Lower lobe of right lung (tissue), 2 donors: ENCODE measurements around the gene BST2. TPM values are rescaled to one million over a fixed set of nuclear protein-coding genes. Genes with fewer than 3 reads are reported as not detected.
A peak's percentile ranks its signal among the peaks of the same experiment; 100 is the strongest.
"Not testable (repeated sequence)": the region's sequence is repeated elsewhere in the genome, so short reads cannot be mapped to it uniquely, and the experiment has no call there.

Source experiments
- ATAC-seq, 2 donors: fragments of 200-7000 bp; cut with Tn5 transposase; one replicate each; pipeline ENCODE4 v1.9.1; 2020 to 2022; ENCODE audit warnings: mild to moderate bottlenecking in 2 of 2, moderate library complexity in 2 of 2
- DNase-seq: peaks from one replicate; pipeline ENCODE4 v3.0.0-alpha.2; 2020
- H3K27ac ChIP-seq: fragments of 200-600 bp; one replicate; pipeline ENCODE4 v1.8.0; 2022
- H3K27me3 ChIP-seq: fragments of 200-600 bp; one replicate; pipeline ENCODE4 v1.8.0; 2022; ENCODE audit warnings: low read depth
- H3K36me3 ChIP-seq: fragments of 200-600 bp; one replicate; pipeline ENCODE4 v1.8.0; 2022; ENCODE audit warnings: mild to moderate bottlenecking
- H3K4me1 ChIP-seq: fragments of 200-600 bp; one replicate; pipeline ENCODE4 v1.8.0; 2022
- H3K4me3 ChIP-seq: fragments of 200-600 bp; one replicate; pipeline ENCODE4 v1.8.0; 2022; ENCODE audit warnings: mild to moderate bottlenecking
- H3K9me3 ChIP-seq: fragments of 200-600 bp; one replicate; pipeline ENCODE4 v1.8.0; 2022
- intact Hi-C: fragments of 100-400 bp; cut with DNase I; formaldehyde crosslinking; loops from one replicate; pipeline ENCODE4 v1.11.0; 2022
- total RNA-seq: library from RNA; stranded (reverse); fragmentation: NEBNext Ultra II Directional; extraction: Animal tissue kit (Norgen Biotek cat#: 25700); gene quantifications from one replicate; pipeline ENCODE4 v1.2.1, GENCODE V29; 2021
- TF ChIP-seq, protein P1 (sequence below): fragments of 200-600 bp; IDR thresholded peaks from one replicate; pipeline ENCODE4 v1.8.0; 2022; ENCODE audit warnings: antibody characterized with exemption, mild to moderate bottlenecking
- donor health status: DM: no; HTN: yes; CAD: no; lungs with severe emphysema.

Gene BST2
- total RNA-seq, 1 donor from 2014 or later, result 165 TPM

DNA sequence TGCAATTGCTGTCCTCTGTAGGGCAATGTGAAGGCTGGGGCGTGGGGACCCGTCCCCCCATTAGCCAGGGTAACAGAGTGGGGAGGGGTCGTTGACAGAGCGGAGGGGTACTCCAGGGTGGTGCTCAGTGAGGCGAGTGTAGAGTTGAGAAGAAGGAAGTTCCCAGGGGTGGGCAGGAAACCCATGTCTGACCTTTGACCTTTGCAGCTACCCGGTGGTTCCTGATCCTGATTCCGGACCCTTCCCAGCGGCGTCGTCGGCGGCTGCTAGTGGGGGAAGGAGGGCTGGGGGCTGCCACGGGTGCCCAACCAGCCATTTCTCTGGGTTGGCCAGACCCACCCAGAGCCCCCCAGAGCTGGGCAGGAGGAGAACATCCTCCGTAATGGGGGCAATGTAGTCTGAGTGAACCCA, 26.2 kb downstream of the BST2 start:
- TF ChIP-seq, protein P1, sequence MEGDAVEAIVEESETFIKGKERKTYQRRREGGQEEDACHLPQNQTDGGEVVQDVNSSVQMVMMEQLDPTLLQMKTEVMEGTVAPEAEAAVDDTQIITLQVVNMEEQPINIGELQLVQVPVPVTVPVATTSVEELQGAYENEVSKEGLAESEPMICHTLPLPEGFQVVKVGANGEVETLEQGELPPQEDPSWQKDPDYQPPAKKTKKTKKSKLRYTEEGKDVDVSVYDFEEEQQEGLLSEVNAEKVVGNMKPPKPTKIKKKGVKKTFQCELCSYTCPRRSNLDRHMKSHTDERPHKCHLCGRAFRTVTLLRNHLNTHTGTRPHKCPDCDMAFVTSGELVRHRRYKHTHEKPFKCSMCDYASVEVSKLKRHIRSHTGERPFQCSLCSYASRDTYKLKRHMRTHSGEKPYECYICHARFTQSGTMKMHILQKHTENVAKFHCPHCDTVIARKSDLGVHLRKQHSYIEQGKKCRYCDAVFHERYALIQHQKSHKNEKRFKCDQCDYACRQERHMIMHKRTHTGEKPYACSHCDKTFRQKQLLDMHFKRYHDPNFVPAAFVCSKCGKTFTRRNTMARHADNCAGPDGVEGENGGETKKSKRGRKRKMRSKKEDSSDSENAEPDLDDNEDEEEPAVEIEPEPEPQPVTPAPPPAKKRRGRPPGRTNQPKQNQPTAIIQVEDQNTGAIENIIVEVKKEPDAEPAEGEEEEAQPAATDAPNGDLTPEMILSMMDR, result no peak
- Histone ChIP-seq H3K4me1 (peaks cover 31% of the 10 kb centered on the region), H3K27ac (no peak overlapping the region), H3K27me3 (peaks cover 3% of the 10 kb centered on the region), H3K9me3 (no peaks in the 10 kb centered on the region), H3K4me3 (no peak overlapping the region), H3K36me3 (no peaks in the 10 kb centered on the region)
- ATAC-seq (no peak), DNase-seq (no peak)
- intact Hi-C loops, result no loop called here

DNA sequence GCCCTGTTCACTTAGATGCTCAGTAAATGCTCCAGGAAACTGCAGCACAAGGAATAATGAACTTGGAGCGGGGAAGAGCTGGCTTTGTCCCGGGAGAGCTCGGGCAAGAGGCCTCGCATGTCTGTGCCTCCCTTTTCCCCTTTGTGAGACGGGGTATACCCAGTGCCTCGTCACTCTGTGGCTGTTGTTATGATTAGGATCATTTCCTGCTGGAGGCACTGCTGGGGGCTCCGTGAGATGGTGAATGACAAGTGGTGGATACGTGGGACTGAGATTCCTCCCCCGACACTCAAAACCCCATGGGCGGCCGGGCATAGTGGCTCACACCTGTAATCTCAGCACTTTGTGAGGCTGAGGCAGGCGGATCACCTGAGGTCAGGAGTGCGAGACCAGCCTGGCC, 27.2 kb downstream of the BST2 start:
- no peaks in the 10 kb centered on the region for H3K36me3 ChIP-seq
- intact Hi-C loops, result no loop called here
- no peak overlapping the region for H3K27ac ChIP-seq
- H3K9me3 ChIP-seq, result no peaks in the 10 kb centered on the region
- no peak for DNase-seq
- no peak overlapping the region for H3K4me3 ChIP-seq
- TF ChIP-seq, protein P1, result no peak
- H3K4me1 ChIP-seq, result peaks cover 31% of the 10 kb centered on the region
- peaks cover 3% of the 10 kb centered on the region for H3K27me3 ChIP-seq
- ATAC-seq, result no peak

DNA sequence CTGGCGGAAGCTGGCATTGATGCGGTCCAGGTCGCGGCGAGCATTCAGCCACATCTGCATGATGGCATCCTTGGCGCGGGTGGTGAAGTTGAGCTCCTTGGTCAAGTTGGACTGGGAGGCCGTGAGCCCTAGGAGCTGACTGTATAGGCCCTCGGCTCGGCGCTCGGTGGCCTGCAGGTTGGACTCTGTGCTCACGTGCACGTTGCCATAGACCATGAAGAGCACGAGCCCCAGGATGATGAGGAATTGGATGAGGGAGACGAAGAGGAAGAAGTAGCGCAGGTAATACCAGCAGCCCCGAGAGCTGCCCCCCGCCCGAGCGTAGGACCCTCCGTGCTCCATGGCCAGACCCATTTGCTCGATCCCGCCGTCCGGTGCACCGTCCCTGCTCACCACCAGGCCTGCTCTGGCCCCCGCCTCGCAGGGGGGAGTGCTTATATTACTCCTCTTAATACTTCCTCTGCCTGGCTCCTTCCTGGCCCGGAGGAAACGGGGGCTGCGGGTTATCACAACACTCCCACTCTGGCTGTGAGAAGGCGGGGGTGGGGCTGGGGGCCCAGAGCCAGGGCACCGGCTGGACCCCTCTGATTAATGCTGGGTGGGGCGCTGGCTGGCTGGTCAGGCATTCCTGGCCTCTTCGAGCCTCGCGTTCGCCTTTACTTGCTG, 28.4 kb downstream of the BST2 start, which contains the start of gene PLVAP:
Gene PLVAP, minus strand, starts transcription at position 408 of the 666 bp plus-strand sequence. Its CDS starts 54 bp downstream, at position 354.
- Histone ChIP-seq H3K27me3 (peaks cover 3% of the 10 kb centered on the region), H3K4me1 (peaks cover 19% of the 10 kb centered on the region), H3K27ac (no peak within 1 kb of the TSS), H3K9me3 (no peaks in the 10 kb centered on the region), H3K4me3 (peak within 1 kb of the TSS; percentile 34), H3K36me3 (no peaks in the 10 kb centered on the region)
- intact Hi-C loops, result no loop called here
- ATAC-seq (peak; percentile 60 to 63), DNase-seq (peak; percentile 50)
- TF ChIP-seq, protein P1, result no peak

DNA sequence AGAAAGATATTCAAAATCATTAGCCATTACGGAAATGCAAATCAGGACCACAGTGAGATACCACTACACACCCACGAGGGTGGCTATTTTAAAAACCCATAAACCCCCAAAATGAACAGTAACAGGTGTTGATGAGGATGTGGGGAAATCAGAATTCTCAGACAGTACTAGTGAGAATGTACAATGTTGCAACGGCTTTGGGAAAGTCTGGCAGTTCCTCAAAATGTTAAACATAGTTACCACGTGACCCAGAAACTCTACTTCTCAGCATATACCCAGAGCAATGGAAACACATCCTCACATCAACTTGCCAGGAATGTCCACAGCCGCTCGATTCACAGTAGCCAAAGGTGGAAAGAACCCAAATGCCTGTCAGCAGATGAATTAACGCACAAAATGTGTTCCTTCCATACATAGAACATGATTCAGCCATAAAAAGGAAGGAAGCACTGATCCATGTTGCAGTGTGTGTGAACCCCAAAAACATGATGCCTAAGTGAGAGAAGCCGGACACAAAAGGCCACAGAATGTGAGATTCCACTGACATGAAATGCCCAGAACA, 35.3 kb downstream of the BST2 start:
- DNase-seq (no peak), ATAC-seq (peak; percentile 59 to 76)
- intact Hi-C loops, result no loop called here

DNA sequence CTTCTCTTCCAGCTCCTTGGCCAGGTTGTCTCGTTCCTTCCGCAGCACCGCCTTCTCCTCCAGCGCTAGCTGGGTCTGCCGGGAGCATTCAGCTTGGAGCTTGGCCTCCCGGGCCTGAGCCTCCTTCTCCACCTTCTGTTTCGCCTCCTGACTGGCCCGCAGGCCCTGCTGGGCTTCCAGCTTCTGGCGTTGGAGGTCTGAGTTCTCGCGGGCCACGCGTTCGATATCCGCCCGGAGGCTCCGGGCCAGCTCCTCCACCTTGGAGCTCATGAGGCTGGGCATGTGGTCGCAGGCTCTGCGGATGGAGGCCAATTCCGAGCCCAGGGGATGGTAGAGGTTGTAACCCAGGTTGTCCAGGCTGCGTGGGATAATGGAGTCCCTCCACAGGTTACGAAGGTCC, 40.1 kb downstream of the BST2 start:
- H3K4me1 ChIP-seq, result peaks cover 3% of the 10 kb centered on the region
- ATAC-seq, result no peak
- intact Hi-C loops, result no loop called here
- H3K9me3 ChIP-seq, result no peaks in the 10 kb centered on the region
- no peak for DNase-seq
- H3K4me3 ChIP-seq, result no peak overlapping the region
- TF ChIP-seq, protein P1, result no peak
- no peak overlapping the region for H3K27ac ChIP-seq
- H3K36me3 ChIP-seq, result no peaks in the 10 kb centered on the region
- no peaks in the 10 kb centered on the region for H3K27me3 ChIP-seq

More for the DNA sequence above, 35.3 kb downstream of the BST2 start:
- TF ChIP-seq, protein P1, result no peak
- H3K27ac ChIP-seq, result no peak overlapping the region
- H3K4me1 ChIP-seq, result peaks cover 5% of the 10 kb centered on the region
- no peak overlapping the region for H3K4me3 ChIP-seq
- no peaks in the 10 kb centered on the region for H3K36me3 ChIP-seq
- H3K9me3 ChIP-seq, result no peaks in the 10 kb centered on the region
- no peaks in the 10 kb centered on the region for H3K27me3 ChIP-seq

DNA sequence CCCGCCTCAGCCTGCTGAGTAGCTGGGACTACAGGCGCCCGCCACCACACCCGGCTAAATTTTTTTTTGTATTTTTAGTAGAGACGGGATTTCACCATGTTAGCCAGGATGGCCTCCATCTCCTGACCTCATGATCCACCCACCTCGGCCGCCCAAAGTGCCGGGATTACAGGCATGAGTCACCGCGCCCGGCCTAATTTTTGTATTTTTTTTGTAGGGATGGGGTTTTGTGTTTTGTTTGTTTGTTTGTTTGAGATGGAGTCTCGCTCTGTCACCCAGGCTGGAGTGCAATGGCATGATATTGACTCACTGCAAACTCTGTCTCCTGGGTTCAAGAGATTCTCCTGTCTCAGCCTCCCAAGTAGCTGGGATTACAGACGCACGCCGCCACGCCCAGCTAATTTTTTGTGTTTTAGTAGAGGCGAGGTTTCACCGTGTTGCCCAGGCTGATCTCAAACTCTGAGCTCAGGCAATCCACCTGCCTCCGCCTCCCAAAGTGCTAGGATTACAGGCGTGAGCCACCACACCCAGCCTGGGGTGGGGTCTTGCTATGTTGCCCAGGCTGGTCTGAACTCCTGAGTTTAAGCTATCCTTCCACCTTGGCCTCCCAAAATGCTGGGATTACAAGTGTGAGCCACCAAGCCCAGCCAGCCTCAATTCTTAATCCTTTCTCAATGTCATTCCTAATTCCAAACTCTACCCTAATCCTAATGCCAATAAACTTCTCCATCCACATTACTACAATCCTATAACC, 41.4 kb downstream of the BST2 start:
- not testable (repeated sequence) for ATAC-seq, H3K27ac ChIP-seq, DNase-seq

More for the DNA sequence above, 41.4 kb downstream of the BST2 start:
- H3K27me3 ChIP-seq, intact Hi-C loops, H3K9me3 ChIP-seq, H3K36me3 ChIP-seq, H3K4me1 ChIP-seq, H3K4me3 ChIP-seq: not testable (repeated sequence)
